ENCODE results near the gene ALPK3.

DNA sequence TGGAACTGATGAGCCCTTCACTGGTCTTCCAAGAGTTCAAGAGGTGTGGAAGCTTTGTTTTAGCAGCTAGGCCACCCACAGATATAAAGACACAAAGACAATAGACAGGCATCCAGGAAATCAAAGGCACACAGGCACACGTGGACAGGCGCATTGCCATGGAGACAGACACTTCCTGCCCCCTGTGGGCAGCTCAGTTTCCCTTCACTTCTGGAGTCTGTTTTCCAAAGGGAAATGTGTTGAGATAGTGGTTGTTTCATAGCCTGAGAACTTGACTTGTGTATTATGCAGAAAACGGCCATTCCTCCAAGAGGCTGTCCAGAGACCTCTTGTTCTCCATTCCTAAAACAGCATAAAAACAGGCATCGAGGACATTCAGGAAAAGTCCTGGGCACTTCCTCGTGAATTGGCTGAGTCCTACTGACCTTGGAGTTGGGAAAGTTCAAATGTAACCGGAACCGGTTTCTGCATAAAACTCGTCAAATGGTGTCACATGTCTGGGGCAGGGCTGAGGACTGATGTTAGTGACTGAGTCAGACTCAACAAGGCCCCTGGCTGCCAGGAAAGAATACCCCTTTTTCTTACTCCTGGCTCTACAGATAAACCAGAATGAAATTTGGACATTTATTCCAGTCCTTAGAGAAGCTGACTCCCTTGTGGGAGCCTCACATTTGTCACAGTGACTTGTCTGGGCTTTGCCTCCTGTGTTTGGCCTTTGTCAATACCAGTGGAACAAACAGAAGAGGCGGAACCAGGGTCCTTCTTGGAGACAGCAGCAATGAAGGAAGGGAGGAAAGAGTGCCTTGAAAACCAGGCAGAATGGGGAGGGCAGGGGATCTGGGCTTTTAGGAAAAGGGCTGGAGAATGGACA, 1.3 kb downstream of the ALPK3 start:
- TF ChIP-seq, protein P1, sequence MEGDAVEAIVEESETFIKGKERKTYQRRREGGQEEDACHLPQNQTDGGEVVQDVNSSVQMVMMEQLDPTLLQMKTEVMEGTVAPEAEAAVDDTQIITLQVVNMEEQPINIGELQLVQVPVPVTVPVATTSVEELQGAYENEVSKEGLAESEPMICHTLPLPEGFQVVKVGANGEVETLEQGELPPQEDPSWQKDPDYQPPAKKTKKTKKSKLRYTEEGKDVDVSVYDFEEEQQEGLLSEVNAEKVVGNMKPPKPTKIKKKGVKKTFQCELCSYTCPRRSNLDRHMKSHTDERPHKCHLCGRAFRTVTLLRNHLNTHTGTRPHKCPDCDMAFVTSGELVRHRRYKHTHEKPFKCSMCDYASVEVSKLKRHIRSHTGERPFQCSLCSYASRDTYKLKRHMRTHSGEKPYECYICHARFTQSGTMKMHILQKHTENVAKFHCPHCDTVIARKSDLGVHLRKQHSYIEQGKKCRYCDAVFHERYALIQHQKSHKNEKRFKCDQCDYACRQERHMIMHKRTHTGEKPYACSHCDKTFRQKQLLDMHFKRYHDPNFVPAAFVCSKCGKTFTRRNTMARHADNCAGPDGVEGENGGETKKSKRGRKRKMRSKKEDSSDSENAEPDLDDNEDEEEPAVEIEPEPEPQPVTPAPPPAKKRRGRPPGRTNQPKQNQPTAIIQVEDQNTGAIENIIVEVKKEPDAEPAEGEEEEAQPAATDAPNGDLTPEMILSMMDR (IDR thresholded peaks at IDR 0.05), result no peak
- TF ChIP-seq POLR2A (IDR thresholded peaks at IDR 0.05) (no peak), POLR2AphosphoS5 (IDR thresholded peaks at IDR 0.05; ENCODE audit: insufficient read depth in 1 of 2, low read depth in 1 of 2) (no peak)
